Endothelial cell of umbilical vein (primary cell): Measurements from ENCODE around the gene RELL1. TPM values are rescaled to one million over a fixed set of nuclear protein-coding genes. Genes with fewer than 3 reads are reported as not detected.

Experiments used
- BruUV-seq: library from RNA; stranded (reverse); fragments of 400-500 nt; replicated peaks from 2 replicates; lab custom pipeline; 2021; lab: Mats Ljungman, UMichigan
- CTCF ChIA-PET: fragments of 300-600, 350-600 bp; sonication (Branson Sonifier 250); formaldehyde crosslinking; loops from one replicate; lab custom pipeline; 2021; ENCODE audit warnings: antibody characterized with exemption, inconsistent platforms; lab: Charles Lee
- POLR2A ChIA-PET: fragments of 300-600, 350-600 bp; sonication (Branson Sonifier 250); formaldehyde crosslinking; loops from one replicate; lab custom pipeline; 2021; ENCODE audit warnings: antibody characterized with exemption, inconsistent platforms; lab: Charles Lee
- DNase-seq: peaks from one replicate; pipeline ENCODE4 v3.0.0-alpha.2; 2011; ENCODE audit warnings: low read depth, low spot score
- FAIRE-seq: peaks from 2 replicates; lab custom pipeline; 2011; peaks lifted over from hg19 to GRCh38; lab: Jason Lieb, UNC
- H2AFZ ChIP-seq: 2 replicates; pipeline ENCODE4 v1.6.0; 2012; ENCODE audit warnings: low read depth, low read length, control low read depth, inconsistent platforms
- H3K27ac ChIP-seq: 2 replicates; pipeline ENCODE4 v1.5.1; 2011; ENCODE audit warnings: low read depth, mild to moderate bottlenecking, control low read depth, low read length, moderate library complexity; ENCODE audit not compliant: insufficient read depth
- H3K27me3 ChIP-seq, 2 experiments: 2 replicates each; pipeline versions ENCODE4 v1.6.0 to v1.6.1; 2011; ENCODE audit warnings: low read length in 2 of 2, mixed read lengths in 1 of 2; ENCODE audit not compliant: control insufficient read depth in 2 of 2, insufficient read depth in 2 of 2
- H3K36me3 ChIP-seq, 2 experiments: 2 replicates in 1 of 2; 3 replicates in 1 of 2; pipeline ENCODE4 v1.5.1; 2011; ENCODE audit warnings: low read length in 2 of 2, mild to moderate bottlenecking in 1 of 2, moderate library complexity in 1 of 2; ENCODE audit not compliant: control insufficient read depth in 2 of 2, insufficient read depth in 2 of 2; ENCODE audit errors: extremely low read depth in 1 of 2
- H3K4me1 ChIP-seq: 3 replicates; pipeline ENCODE4 v1.5.1; 2011; ENCODE audit warnings: mild to moderate bottlenecking, low read length; ENCODE audit not compliant: control insufficient read depth, insufficient read depth; ENCODE audit errors: extremely low read depth
- H3K4me2 ChIP-seq: 2 replicates; pipeline ENCODE4 v1.6.1; 2011; ENCODE audit warnings: low read length, control low read depth, mixed read lengths; ENCODE audit not compliant: insufficient read depth
- H3K4me3 ChIP-seq, 3 experiments: fragments of 200-600 bp in 1 of 3; sonication (generic), shearing (Covaris generic) in 1 of 3; replicated peaks in 1 of 3; 2 replicates each; pipeline ENCODE4 v1.5.1; 2011 to 2016; ENCODE audit warnings: control low read depth in 3 of 3, low read length in 3 of 3, mild to moderate bottlenecking in 2 of 3, inconsistent platforms in 1 of 3, low read depth in 1 of 3, moderate library complexity in 1 of 3; ENCODE audit not compliant: insufficient read depth in 1 of 3
- H3K79me2 ChIP-seq: 2 replicates; pipeline ENCODE4 v1.6.0; 2012; ENCODE audit warnings: low read length, inconsistent platforms; ENCODE audit not compliant: control insufficient read depth, insufficient read depth
- H3K9ac ChIP-seq: replicated peaks from 2 replicates; pipeline ENCODE3; 2011; ENCODE audit warnings: low read length, control low read depth; ENCODE audit not compliant: insufficient read depth; ENCODE audit errors: extremely low read depth
- H3K9me1 ChIP-seq: replicated peaks from 3 replicates; pipeline ENCODE4 v1.6.0; 2011; ENCODE audit warnings: mild to moderate bottlenecking, low read length; ENCODE audit not compliant: control insufficient read depth, insufficient read depth; ENCODE audit errors: extremely low read depth
- H3K9me3 ChIP-seq: replicated peaks from 2 replicates; pipeline ENCODE4 v1.5.1; 2012; ENCODE audit warnings: low read length, inconsistent platforms; ENCODE audit not compliant: control insufficient read depth, insufficient read depth
- H4K20me1 ChIP-seq: replicated peaks from 2 replicates; pipeline ENCODE3; 2011; ENCODE audit warnings: mild to moderate bottlenecking, low read length; ENCODE audit not compliant: control insufficient read depth, insufficient read depth; ENCODE audit errors: extremely low read depth
- EZH2 ChIP-seq: IDR thresholded peaks from 2 replicates; pipeline ENCODE4 v1.6.1; 2012; ENCODE audit warnings: borderline replicate concordance, low read depth, mild to moderate bottlenecking, moderate library complexity, low read length, inconsistent platforms; ENCODE audit not compliant: severe bottlenecking
- FOS ChIP-seq: IDR thresholded peaks from 2 replicates; pipeline ENCODE4 v1.6.1; 2011; ENCODE audit warnings: mild to moderate bottlenecking, low read length, moderate library complexity, borderline replicate concordance; ENCODE audit not compliant: insufficient read depth
- GATA2 ChIP-seq: IDR thresholded peaks from 2 replicates; pipeline ENCODE4 v1.7.0; 2011; ENCODE audit warnings: low read depth, mild to moderate bottlenecking, moderate library complexity, mixed read lengths, low read length; ENCODE audit not compliant: insufficient read length, insufficient read depth
- JUN ChIP-seq: IDR thresholded peaks from 2 replicates; pipeline ENCODE4 v1.6.1; 2011; ENCODE audit warnings: borderline replicate concordance, low read depth; ENCODE audit not compliant: insufficient read length, insufficient read depth
- MAX ChIP-seq: IDR thresholded peaks from 2 replicates; pipeline ENCODE4 v1.6.1; 2011; ENCODE audit not compliant: insufficient read depth, insufficient read length
- MYC ChIP-seq: IDR thresholded peaks from one replicate; pipeline ENCODE4 v1.6.1; 2011; ENCODE audit warnings: mild to moderate bottlenecking, low read depth, low read length
- POLR2A ChIP-seq: IDR thresholded peaks from 2 replicates; pipeline ENCODE4 v1.6.1; 2012; ENCODE audit warnings: low read depth, mild to moderate bottlenecking, control low read depth, low read length
- POLR2AphosphoS5 ChIP-seq: IDR thresholded peaks from 2 replicates; pipeline ENCODE4 v1.6.1; 2012; ENCODE audit warnings: low read depth, mild to moderate bottlenecking, control low read depth, low read length, moderate library complexity; ENCODE audit not compliant: insufficient read depth
- dilution Hi-C: fragments of 300-500 bp; cut with MboI; formaldehyde crosslinking; loops from one replicate; pipeline ENCODE4 v1.15.0; 2019; ENCODE audit warnings: low sequenced_read_pairs; ENCODE audit not compliant: extremely low pct_ligation_motif_present
- intact Hi-C: fragments of 100-400 bp; cut with micrococcal nuclease; formaldehyde crosslinking; loops from one replicate; pipeline ENCODE4 v1.10.0; 2022
- polyA plus RNA-seq, 4 experiments: library from polyadenylated mRNA; depleted of rRNA in 3 of 4; stranded (reverse) in 3 of 4; unstranded in 1 of 4; fragments of >200 nt; gene quantifications; 2 replicates each; pipeline versions ENCODE4 v1.2.1 to v1.2.3, GENCODE V29; 2011 to 2012; ENCODE audit warnings: missing spikeins in 1 of 4
- total RNA-seq: library from RNA; stranded (reverse); gene quantifications from 2 replicates; pipeline ENCODE4 v1.2.3, GENCODE V29; 2021
- TF ChIP-seq, protein P1 (sequence below), 2 donors: IDR thresholded peaks; 1 replicate in 1 of 2; 2 replicates in 1 of 2; pipeline ENCODE4 v1.5.1; 2011; ENCODE audit warnings: low read length in 2 of 2, mild to moderate bottlenecking in 2 of 2, moderate library complexity in 2 of 2, control low read depth in 1 of 2, inconsistent platforms in 1 of 2, low read depth in 1 of 2; ENCODE audit not compliant: insufficient read depth in 1 of 2; ENCODE audit errors: extremely low read depth in 1 of 2

Gene RELL1
- total and polyA plus RNA-seq, 2 donors (not counting 3 experiments of a cell fraction or from before 2014, with no cell fraction given) = 20.8 to 91.7 TPM

DNA sequence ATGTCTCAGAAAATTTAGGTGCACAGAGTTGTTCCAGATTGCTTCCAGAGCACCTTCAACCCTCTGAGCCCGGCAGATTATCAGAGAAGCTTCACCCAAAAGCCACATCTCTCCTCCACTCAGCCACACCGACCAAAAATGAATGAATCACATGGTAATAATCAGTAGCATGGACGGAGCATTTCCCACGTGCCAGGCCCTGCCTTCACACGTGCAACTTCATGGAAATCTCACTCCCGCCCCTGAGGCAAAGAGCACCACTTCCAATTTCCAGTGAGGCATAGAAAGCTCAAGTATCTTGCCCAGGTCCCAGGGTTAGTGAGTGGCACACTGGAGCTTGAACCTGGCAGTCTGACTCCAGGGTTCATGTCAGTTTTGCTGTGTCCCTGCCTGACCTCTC, 56.5 kb downstream of the RELL1 start:
- no TSS peak for BruUV-seq
- CTCF ChIA-PET = interaction anchor here (0.5 to 1.4 kb wide), 3 partner anchors 22 to 1800 kb away, joined by 3 to 4 read pairs (median 3); no protein-coding TSS in a partner anchor
- H3K9ac ChIP-seq = no peak overlapping the region
- no peak overlapping the region for H3K4me3 ChIP-seq
- peaks cover 10% of the 10 kb centered on the region for H3K4me1 ChIP-seq
- DNase-seq (no peak), FAIRE-seq (no peak)
- no peaks in the 10 kb centered on the region for H4K20me1 ChIP-seq
- no peak for TF ChIP-seq MAX
- no peak for TF ChIP-seq POLR2A
- TF ChIP-seq POLR2AphosphoS5 = no peak
- no peak for TF ChIP-seq GATA2
- TF ChIP-seq EZH2 = no peak
- no peak for TF ChIP-seq JUN
- TF ChIP-seq MYC = no peak
- TF ChIP-seq, protein P1, sequence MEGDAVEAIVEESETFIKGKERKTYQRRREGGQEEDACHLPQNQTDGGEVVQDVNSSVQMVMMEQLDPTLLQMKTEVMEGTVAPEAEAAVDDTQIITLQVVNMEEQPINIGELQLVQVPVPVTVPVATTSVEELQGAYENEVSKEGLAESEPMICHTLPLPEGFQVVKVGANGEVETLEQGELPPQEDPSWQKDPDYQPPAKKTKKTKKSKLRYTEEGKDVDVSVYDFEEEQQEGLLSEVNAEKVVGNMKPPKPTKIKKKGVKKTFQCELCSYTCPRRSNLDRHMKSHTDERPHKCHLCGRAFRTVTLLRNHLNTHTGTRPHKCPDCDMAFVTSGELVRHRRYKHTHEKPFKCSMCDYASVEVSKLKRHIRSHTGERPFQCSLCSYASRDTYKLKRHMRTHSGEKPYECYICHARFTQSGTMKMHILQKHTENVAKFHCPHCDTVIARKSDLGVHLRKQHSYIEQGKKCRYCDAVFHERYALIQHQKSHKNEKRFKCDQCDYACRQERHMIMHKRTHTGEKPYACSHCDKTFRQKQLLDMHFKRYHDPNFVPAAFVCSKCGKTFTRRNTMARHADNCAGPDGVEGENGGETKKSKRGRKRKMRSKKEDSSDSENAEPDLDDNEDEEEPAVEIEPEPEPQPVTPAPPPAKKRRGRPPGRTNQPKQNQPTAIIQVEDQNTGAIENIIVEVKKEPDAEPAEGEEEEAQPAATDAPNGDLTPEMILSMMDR (IDR thresholded peaks at IDR 0.05; ENCODE audit: extremely low read depth in 1 of 2, insufficient read depth in 1 of 2, low read depth in 1 of 2, low read length in 2 of 2) = no peak
- TF ChIP-seq FOS = no peak
- POLR2A ChIA-PET = no interaction called here
- H3K36me3 ChIP-seq = peaks cover 17 to 25% of the 10 kb centered on the region in 2 experiments
- no peaks in the 10 kb centered on the region for H3K27me3 ChIP-seq
- dilution Hi-C loops (no loop called here), intact Hi-C loops (no loop called here)
- H2AFZ ChIP-seq = no peak overlapping the region
- H3K4me2 ChIP-seq = no peak overlapping the region
- peaks cover 15% of the 10 kb centered on the region for H3K79me2 ChIP-seq
- H3K9me1 ChIP-seq = no peaks in the 10 kb centered on the region
- H3K27ac ChIP-seq = no peak overlapping the region
- H3K9me3 ChIP-seq = no peaks in the 10 kb centered on the region
